Right renal cortex interstitium (tissue), 3 donors: ENCODE results near the gene AGTPBP1. TPM values are rescaled to one million over a fixed set of nuclear protein-coding genes. Genes with fewer than 3 reads are reported as not detected.
A peak's percentile ranks its signal among the peaks of the same experiment; 100 is the strongest.
"Not testable (repeated sequence)": the region's sequence is repeated elsewhere in the genome, so short reads cannot be mapped to it uniquely, and the experiment has no call there.

Experiments used
- DNase-seq, 3 donors: peaks; one replicate each; pipeline ENCODE4 v3.0.0-alpha.2; 2013; ENCODE audit warnings: low read depth in 3 of 3, low spot score in 2 of 3
- polyA plus RNA-seq, 3 donors: library from polyadenylated mRNA; unstranded; fragments of 120-200 nt; gene quantifications; one replicate each; pipeline ENCODE4 v1.2.1, GENCODE V29; 2013; ENCODE audit not compliant: insufficient read length in 3 of 3

The AGTPBP1 gene
- polyA plus RNA-seq, 3 donors: 26.0 to 29.5 (median 28.5) TPM

- no peak for DNase-seq
Measured at GRCh38 chr9:85639675-85640186, 102.0 kb downstream of the AGTPBP1 start.

GRCh38 chr9:85631809-85632208 is 109.9 kb downstream of the AGTPBP1 start:
- no peak for DNase-seq

GRCh38 chr9:85630676-85631075 is 111.1 kb downstream of the AGTPBP1 start:
- no peak for DNase-seq

- no peak for DNase-seq
Measured at GRCh38 chr9:85617141-85617670, 124.5 kb downstream of the AGTPBP1 start.

GRCh38 chr9:85615792-85616191 is 126.0 kb downstream of the AGTPBP1 start:
- no peak for DNase-seq

- DNase-seq: peak; percentile 74
Measured at GRCh38 chr9:85610074-85610860, 131.5 kb downstream of the AGTPBP1 start.

GRCh38 chr9:85605905-85606304 is 135.8 kb downstream of the AGTPBP1 start:
- DNase-seq: no peak

GRCh38 chr9:85603936-85604335 is 137.8 kb downstream of the AGTPBP1 start:
- no peak for DNase-seq

GRCh38 chr9:85602742-85603141 is 139.0 kb downstream of the AGTPBP1 start:
- no peak for DNase-seq

- no peak for DNase-seq
Measured at GRCh38 chr9:85600675-85601263, 141.0 kb downstream of the AGTPBP1 start.

- no peak for DNase-seq
Measured at GRCh38 chr9:85599540-85600105, 142.1 kb downstream of the AGTPBP1 start.

- DNase-seq: no peak
Measured at GRCh38 chr9:85594316-85594715, 147.4 kb downstream of the AGTPBP1 start.

GRCh38 chr9:85586684-85587083 is 155.1 kb downstream of the AGTPBP1 start:
- no peak for DNase-seq

- DNase-seq: no peak
Measured at GRCh38 chr9:85577353-85577952, 164.3 kb downstream of the AGTPBP1 start.

GRCh38 chr9:85575868-85576267 is 165.9 kb downstream of the AGTPBP1 start:
- DNase-seq: no peak

GRCh38 chr9:85573546-85573945 is 168.2 kb downstream of the AGTPBP1 start:
- DNase-seq: not testable (repeated sequence)

- DNase-seq: not testable (repeated sequence)
Measured at GRCh38 chr9:85572917-85573316, 168.8 kb downstream of the AGTPBP1 start.

GRCh38 chr9:85569988-85570387 is 171.8 kb downstream of the AGTPBP1 start:
- no peak for DNase-seq

GRCh38 chr9:85559526-85559925 is 182.2 kb downstream of the AGTPBP1 start:
- DNase-seq: no peak

GRCh38 chr9:85554349-85554748 is 187.4 kb downstream of the AGTPBP1 start:
- no peak for DNase-seq

GRCh38 chr9:85553475-85553874 is 188.3 kb downstream of the AGTPBP1 start:
- no peak for DNase-seq
